ENCODE results near the gene PM20D1.

DNA sequence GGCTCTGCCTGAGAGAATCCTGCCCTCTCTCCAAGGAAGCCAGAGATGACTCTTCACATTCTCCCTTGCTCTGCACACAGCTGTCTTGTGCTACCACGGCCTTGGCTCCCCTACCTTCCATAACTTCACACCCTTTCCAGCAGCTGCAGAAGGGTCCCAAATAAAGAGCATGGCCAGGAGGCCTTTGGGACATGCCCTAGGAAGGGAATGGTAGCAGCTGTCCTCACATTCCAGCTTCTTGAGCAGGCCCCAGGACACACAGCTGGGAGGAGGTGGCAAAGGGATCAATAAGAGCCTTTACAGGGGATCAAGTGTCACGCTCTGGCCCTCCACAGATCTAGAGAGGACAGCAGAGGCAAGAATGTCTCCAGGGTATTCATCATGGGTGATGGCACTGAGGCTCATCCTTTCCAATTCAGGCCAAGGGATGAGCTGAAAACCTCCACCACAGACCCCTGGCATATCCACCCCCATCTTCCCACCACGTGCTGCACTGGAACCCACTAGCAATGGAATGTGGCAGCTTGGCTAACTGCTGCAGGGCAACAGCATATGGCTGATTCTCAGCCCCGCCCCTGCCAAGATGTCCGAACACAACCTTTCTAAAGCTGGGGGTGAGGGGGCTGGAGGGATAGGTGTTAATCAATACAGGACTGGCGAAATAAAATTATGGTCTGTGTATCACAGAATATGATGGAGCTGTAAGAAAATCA lies 56.8 kb downstream of the PM20D1 start:
- TF ChIP-seq POLR2AphosphoS5 (IDR thresholded peaks at IDR 0.05): no peak
- TF ChIP-seq, protein P1, sequence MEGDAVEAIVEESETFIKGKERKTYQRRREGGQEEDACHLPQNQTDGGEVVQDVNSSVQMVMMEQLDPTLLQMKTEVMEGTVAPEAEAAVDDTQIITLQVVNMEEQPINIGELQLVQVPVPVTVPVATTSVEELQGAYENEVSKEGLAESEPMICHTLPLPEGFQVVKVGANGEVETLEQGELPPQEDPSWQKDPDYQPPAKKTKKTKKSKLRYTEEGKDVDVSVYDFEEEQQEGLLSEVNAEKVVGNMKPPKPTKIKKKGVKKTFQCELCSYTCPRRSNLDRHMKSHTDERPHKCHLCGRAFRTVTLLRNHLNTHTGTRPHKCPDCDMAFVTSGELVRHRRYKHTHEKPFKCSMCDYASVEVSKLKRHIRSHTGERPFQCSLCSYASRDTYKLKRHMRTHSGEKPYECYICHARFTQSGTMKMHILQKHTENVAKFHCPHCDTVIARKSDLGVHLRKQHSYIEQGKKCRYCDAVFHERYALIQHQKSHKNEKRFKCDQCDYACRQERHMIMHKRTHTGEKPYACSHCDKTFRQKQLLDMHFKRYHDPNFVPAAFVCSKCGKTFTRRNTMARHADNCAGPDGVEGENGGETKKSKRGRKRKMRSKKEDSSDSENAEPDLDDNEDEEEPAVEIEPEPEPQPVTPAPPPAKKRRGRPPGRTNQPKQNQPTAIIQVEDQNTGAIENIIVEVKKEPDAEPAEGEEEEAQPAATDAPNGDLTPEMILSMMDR (IDR thresholded peaks at IDR 0.05): no peak
- TF ChIP-seq POLR2A (IDR thresholded peaks at IDR 0.05): no peak

Measured in gastroesophageal sphincter (tissue), 3 donors.